GM12875 (cell line): ENCODE data around the gene PALM.

Experiments used
- H3K4me3 ChIP-seq: one replicate; pipeline ENCODE4 v1.5.1; 2011; ENCODE audit warnings: low read depth, low read length, control low read depth
- TF ChIP-seq, protein P1 (sequence below): IDR thresholded peaks from 2 replicates; pipeline ENCODE4 v1.5.1; 2011; ENCODE audit warnings: low read depth, mild to moderate bottlenecking, control low read depth, inconsistent platforms, low read length, moderate library complexity, borderline replicate concordance; ENCODE audit not compliant: insufficient read depth

Gene PALM

DNA sequence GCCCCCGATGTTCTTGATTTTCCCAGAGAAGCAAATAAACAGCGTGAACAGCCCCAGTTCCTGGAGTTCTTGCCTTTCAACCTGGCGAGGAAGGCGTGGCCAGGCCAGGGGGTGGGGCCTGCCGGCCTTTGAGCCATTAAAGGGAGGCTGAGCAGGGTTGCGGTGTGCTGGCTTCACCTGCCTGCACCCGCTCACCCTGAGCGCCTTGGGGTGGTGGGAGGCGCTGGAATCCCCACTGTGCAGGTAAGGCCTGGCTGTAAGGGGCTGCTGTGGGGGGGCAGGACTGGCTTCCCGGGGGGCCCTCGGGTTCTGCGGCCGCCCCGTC lies 39.5 kb downstream of the PALM start:
- TF ChIP-seq, protein P1, sequence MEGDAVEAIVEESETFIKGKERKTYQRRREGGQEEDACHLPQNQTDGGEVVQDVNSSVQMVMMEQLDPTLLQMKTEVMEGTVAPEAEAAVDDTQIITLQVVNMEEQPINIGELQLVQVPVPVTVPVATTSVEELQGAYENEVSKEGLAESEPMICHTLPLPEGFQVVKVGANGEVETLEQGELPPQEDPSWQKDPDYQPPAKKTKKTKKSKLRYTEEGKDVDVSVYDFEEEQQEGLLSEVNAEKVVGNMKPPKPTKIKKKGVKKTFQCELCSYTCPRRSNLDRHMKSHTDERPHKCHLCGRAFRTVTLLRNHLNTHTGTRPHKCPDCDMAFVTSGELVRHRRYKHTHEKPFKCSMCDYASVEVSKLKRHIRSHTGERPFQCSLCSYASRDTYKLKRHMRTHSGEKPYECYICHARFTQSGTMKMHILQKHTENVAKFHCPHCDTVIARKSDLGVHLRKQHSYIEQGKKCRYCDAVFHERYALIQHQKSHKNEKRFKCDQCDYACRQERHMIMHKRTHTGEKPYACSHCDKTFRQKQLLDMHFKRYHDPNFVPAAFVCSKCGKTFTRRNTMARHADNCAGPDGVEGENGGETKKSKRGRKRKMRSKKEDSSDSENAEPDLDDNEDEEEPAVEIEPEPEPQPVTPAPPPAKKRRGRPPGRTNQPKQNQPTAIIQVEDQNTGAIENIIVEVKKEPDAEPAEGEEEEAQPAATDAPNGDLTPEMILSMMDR, result no peak
- H3K4me3 ChIP-seq, result no peak overlapping the region

DNA sequence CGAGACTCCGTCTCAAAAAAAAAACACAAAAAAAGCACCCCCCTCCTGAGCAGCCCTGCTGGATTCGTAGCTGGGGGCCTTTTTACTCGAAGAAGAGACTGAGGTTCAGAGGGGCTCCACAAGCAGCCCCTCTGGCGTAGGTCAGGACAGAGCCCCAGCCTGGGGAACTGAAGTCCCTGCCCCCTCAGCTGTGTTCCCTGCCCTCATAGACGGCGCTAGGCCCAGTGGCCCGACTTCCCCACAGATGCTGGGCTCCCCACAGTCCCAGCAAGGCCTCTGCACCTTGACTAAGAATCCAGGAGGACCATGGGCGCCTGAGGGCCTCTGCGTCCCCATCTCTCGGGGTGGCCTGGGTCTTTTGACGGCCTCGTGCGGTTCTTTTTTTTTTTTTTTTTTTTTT lies 41.1 kb downstream of the PALM start:
- H3K4me3 ChIP-seq, result no peak overlapping the region
- TF ChIP-seq, protein P1, result no peak

DNA sequence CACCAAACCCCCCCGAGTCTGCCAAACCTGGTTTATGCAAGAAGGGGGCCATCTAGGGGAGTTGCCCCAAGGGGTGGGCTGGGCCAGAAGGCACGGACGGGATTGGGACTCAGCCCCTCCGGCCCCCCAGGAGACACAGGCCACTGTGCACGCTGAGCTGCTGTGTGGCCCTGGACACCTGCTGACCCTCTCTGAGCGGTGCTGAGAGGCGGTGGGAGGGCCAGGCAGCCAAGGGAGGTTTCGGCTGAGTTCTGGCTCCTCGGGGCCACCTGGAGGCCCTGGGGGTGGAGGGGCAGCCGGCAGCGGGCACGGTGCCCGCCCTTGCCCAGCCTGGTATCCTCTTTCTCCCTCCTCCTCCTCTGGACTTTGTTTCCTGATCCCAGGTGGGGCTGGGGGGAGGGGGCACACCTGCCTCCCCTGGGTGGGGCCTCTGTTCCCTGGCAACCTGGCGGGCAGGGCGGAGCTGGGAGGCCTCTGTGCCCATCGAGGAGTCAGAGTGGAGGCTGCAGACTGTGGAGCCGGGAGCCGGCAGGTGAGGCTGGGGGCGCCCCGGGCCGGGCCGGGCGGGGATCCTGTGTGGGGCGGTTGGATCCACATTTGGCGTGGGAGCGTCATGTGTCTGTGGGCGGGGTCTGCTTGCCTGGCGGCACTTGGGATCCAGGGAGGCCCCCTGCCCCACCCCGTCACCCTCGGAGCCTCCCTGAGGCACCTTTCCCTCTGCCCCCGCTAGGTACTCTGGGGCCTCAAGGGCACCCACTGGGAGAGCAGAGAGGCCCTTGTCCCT lies 42.1 kb downstream of the PALM start, which contains the start of gene MISP:
MISP (plus strand) TSS at position 473 of the 784 bp plus-strand sequence. CDS start 5,835 bp downstream, outside the sequence.
- TF ChIP-seq, protein P1, result no peak
- no peak within 1 kb of the TSS for H3K4me3 ChIP-seq

DNA sequence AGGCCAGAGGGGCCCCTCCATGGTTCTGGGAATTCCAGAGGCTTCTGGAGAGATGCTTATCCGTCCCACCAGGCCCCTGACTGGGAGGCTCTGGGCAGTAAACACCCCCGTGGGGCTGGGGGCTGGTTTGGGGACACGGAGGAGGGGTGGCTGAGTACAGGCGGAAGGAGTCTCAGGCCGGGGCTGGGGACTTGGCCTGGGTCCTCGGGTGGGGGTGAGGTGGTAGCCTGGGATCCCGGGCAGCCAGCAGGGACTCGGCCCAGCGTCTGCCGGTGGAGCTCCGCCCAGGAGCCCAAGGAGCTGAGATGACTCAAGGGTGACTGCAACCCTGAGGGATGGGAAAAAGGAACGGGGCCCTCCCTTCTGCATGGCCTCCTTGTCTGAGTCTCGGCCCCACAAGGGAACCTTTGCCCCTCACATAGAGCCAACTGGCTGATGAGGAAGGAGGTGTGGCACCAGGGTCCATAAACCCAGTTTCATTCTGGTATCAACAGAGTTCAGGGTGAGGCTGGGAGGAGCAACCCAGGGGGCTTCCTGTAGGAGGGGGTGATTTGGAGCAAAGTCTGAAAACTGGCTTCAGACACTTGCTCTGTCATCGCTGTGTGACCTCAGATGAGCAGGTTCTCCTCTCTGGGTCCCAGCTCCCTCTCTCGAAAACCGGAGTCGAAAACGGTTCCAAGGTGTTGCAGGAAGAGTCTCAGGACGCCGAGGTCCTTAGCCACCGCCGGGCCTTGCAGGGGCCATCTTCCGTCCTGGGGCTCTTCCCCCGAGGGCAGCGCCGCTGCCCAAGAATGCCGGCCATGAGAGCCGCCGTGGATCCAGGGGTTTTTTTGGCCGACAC lies 43.0 kb downstream of the PALM start:
- H3K4me3 ChIP-seq, result no peak overlapping the region

DNA sequence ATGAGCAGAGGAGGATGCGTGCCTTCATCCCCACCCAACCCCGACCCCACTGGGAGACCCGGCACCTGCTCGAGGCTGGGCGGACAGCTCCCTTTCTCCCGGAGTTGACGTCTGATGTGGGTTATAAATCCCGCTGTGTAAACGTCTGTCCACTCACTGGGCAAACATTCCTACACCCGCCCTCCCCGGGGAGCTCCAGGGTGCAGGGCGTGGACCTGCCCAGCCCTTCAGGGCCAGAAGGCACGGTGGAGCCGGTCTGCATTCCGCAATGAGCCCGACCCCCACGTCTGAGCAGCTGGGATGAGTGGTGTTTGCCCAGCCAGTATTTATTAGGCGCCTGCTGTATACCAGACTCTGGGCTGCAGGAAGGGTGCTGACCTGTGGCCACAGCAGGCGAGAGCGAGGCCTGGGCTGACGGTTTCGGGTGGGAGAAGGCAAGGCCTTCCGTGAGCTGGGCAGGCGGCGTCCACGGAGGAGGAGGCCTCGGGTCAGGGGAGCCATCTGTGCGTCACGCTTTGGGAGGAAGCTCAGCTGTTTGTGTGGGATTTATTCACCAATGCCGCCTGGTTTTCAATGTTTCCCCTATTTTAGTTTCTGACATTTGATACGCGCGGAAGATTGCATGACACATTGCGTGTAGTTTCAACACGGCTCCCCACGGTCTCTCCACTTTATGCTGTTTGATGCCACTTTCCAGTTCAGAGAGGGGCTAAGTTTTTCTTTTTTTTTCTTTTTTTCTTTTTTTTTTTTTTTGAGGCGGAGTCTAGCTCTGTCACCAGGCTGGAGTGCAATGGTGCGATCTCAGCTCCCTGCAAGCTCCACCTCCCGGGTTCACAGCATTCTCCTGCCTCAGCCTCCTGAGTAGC lies 44.1 kb downstream of the PALM start:
- TF ChIP-seq, protein P1, result no peak
- H3K4me3 ChIP-seq, result no peak overlapping the region

More for the DNA sequence above, 43.0 kb downstream of the PALM start:
- TF ChIP-seq, protein P1, result no peak

DNA sequence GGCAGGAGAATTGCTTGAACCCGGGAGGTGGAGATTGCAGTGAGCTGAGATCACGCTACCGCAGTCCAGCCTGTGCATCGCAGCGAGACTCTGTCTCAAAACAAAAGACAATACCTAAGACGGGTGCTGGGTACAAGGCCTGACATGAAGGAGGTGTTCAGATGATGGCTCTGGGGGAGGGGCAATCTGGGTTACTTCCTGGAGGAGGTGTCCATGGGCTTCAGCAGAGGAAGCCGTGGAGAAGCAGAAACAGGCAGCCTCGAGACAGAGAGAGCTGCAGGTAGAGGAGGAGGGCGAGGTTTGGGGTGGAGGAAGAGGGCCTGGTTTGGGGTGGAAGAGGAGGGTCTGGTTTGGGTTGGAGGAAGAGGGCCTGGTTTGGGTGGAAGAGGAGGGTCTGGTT lies 45.8 kb downstream of the PALM start:
- TF ChIP-seq, protein P1, result no peak
- no peak overlapping the region for H3K4me3 ChIP-seq
